H9 (cell line): ENCODE results near the gene C3orf49. TPM values are rescaled to one million over a fixed set of nuclear protein-coding genes. Genes with fewer than 3 reads are reported as not detected.

Experiments used
- DNase-seq: peaks from one replicate; pipeline ENCODE4 v3.0.0-alpha.2; 2017
- H2AFZ ChIP-seq: one replicate; pipeline ENCODE4 v1.6.1; 2013; ENCODE audit warnings: mild to moderate bottlenecking, low read length, control low read depth, moderate library complexity
- H2AK5ac ChIP-seq: 2 replicates; pipeline ENCODE4 v1.6.1; 2013; ENCODE audit warnings: low read length, control low read depth, mixed read lengths; ENCODE audit not compliant: insufficient read length
- H2BK120ac ChIP-seq: one replicate; pipeline ENCODE4 v1.6.1; 2013; ENCODE audit warnings: low read depth, mild to moderate bottlenecking, low read length, control low read depth, inconsistent platforms; ENCODE audit not compliant: poor library complexity, severe bottlenecking
- H2BK12ac ChIP-seq: 2 replicates; pipeline ENCODE4 v1.6.1; 2013; ENCODE audit warnings: low read length, control low read depth, mixed read lengths, low read depth; ENCODE audit not compliant: insufficient read length
- H2BK15ac ChIP-seq: 2 replicates; pipeline ENCODE4 v1.6.1; 2013; ENCODE audit warnings: low read depth, low read length, control low read depth
- H2BK20ac ChIP-seq: one replicate; pipeline ENCODE4 v1.6.1; 2013; ENCODE audit warnings: low read depth, mild to moderate bottlenecking, low read length, control low read depth, inconsistent platforms; ENCODE audit not compliant: poor library complexity, severe bottlenecking
- H2BK5ac ChIP-seq: 2 replicates; pipeline ENCODE4 v1.6.1; 2013; ENCODE audit warnings: low read length, control low read depth, mixed read lengths; ENCODE audit not compliant: insufficient read length
- H3K14ac ChIP-seq: 2 replicates; pipeline ENCODE4 v1.6.1; 2013; ENCODE audit warnings: low read length, control low read depth; ENCODE audit not compliant: insufficient read depth
- H3K18ac ChIP-seq: 2 replicates; pipeline ENCODE4 v1.6.1; 2013; ENCODE audit warnings: low read depth, mild to moderate bottlenecking, mixed read lengths, low read length, control low read depth; ENCODE audit not compliant: insufficient read length
- H3K23ac ChIP-seq: 2 replicates; pipeline ENCODE4 v1.6.1; 2013; ENCODE audit warnings: low read length, control low read depth, mixed read lengths, low read depth; ENCODE audit not compliant: insufficient read length
- H3K23me2 ChIP-seq: 2 replicates; pipeline ENCODE4 v1.6.1; 2013; ENCODE audit warnings: low read depth, mild to moderate bottlenecking, mixed read lengths, low read length, control low read depth; ENCODE audit not compliant: insufficient read length, poor library complexity, severe bottlenecking
- H3K27ac ChIP-seq: 2 replicates; pipeline ENCODE4 v1.5.1; 2013; ENCODE audit warnings: low read length, control low read depth, mixed read lengths, low read depth; ENCODE audit not compliant: insufficient read length
- H3K27me3 ChIP-seq: 2 replicates; pipeline ENCODE4 v1.6.1; 2013; ENCODE audit warnings: low read length, control low read depth, inconsistent platforms; ENCODE audit not compliant: insufficient read depth
- H3K4ac ChIP-seq: 2 replicates; pipeline ENCODE4 v1.6.1; 2013; ENCODE audit warnings: low read depth, mild to moderate bottlenecking, control low read depth, inconsistent platforms, low read length, moderate library complexity
- H3K4me1 ChIP-seq: 2 replicates; pipeline ENCODE4 v1.6.1; 2013; ENCODE audit warnings: low read length, control low read depth, inconsistent platforms; ENCODE audit not compliant: insufficient read depth
- H3K4me2 ChIP-seq: 2 replicates; pipeline ENCODE4 v1.6.1; 2013; ENCODE audit warnings: low read length, control low read depth, mixed read lengths; ENCODE audit not compliant: insufficient read length, insufficient read depth
- H3K56ac ChIP-seq: 2 replicates; pipeline ENCODE4 v1.6.1; 2013; ENCODE audit warnings: low read depth, mild to moderate bottlenecking, mixed read lengths, low read length, control low read depth; ENCODE audit not compliant: insufficient read length
- H3K79me1 ChIP-seq: 2 replicates; pipeline ENCODE4 v1.6.1; 2013; ENCODE audit warnings: low read depth, mild to moderate bottlenecking, moderate library complexity, low read length, control low read depth, inconsistent platforms; ENCODE audit not compliant: insufficient read depth, poor library complexity, severe bottlenecking
- H3K79me2 ChIP-seq: 2 replicates; pipeline ENCODE4 v1.6.1; 2013; ENCODE audit warnings: low read length, control low read depth, inconsistent platforms; ENCODE audit not compliant: insufficient read depth
- H3K9ac ChIP-seq: 2 replicates; pipeline ENCODE4 v1.6.1; 2013; ENCODE audit warnings: low read length, control low read depth, mixed read lengths; ENCODE audit not compliant: insufficient read length; ENCODE audit errors: extremely low read depth
- H3K9me3 ChIP-seq: one replicate; pipeline ENCODE4 v1.6.1; 2013; ENCODE audit warnings: low read depth, low read length, inconsistent platforms; ENCODE audit not compliant: control insufficient read depth
- H3T11ph ChIP-seq: one replicate; pipeline ENCODE4 v1.6.1; 2013; ENCODE audit warnings: mild to moderate bottlenecking, low read length, control low read depth, inconsistent platforms
- H4K20me1 ChIP-seq: one replicate; pipeline ENCODE4 v1.6.1; 2013; ENCODE audit not compliant: control insufficient read depth, insufficient read length, insufficient read depth
- H4K5ac ChIP-seq: 2 replicates; pipeline ENCODE4 v1.6.1; 2013; ENCODE audit warnings: low read depth, mild to moderate bottlenecking, mixed read lengths, low read length, control low read depth; ENCODE audit not compliant: insufficient read length
- H4K8ac ChIP-seq: replicated peaks from 2 replicates; pipeline ENCODE4 v1.6.1; 2013; ENCODE audit warnings: low read length, control low read depth, mixed read lengths, low read depth; ENCODE audit not compliant: insufficient read length
- H4K91ac ChIP-seq: 2 replicates; pipeline ENCODE4 v1.6.1; 2013; ENCODE audit warnings: low read depth, mild to moderate bottlenecking, moderate library complexity, mixed read lengths, low read length, control low read depth; ENCODE audit not compliant: insufficient read length
- H3K27ac Mint-ChIP-seq, 3 experiments: 2 replicates in 2 of 3; 3 replicates in 1 of 3; pipeline ENCODE4 v1.8.0; 2020 to 2021; ENCODE audit warnings: mixed read lengths in 3 of 3, mild to moderate bottlenecking in 1 of 3, moderate library complexity in 1 of 3
- H3K27me3 Mint-ChIP-seq: 2 replicates; pipeline ENCODE4 v1.8.0; 2021; ENCODE audit warnings: low read depth, mild to moderate bottlenecking, moderate library complexity, mixed read lengths
- H3K36me3 Mint-ChIP-seq, 3 experiments: 2 replicates in 2 of 3; 3 replicates in 1 of 3; pipeline ENCODE4 v1.8.0; 2020 to 2021; ENCODE audit warnings: low read depth in 3 of 3, mixed read lengths in 3 of 3; ENCODE audit not compliant: insufficient read depth in 1 of 3
- H3K4me1 Mint-ChIP-seq, 2 experiments: 2 replicates each; pipeline ENCODE4 v1.8.0; 2020; ENCODE audit warnings: mixed read lengths in 2 of 2
- H3K4me3 Mint-ChIP-seq, 2 experiments: 2 replicates in 1 of 2; 3 replicates in 1 of 2; pipeline ENCODE4 v1.8.0; 2020 to 2021; ENCODE audit warnings: mild to moderate bottlenecking in 2 of 2, mixed read lengths in 2 of 2, moderate library complexity in 1 of 2
- H3K9me3 Mint-ChIP-seq, 2 experiments: 2 replicates in 1 of 2; 3 replicates in 1 of 2; pipeline ENCODE4 v1.8.0; 2020; ENCODE audit warnings: mild to moderate bottlenecking in 2 of 2, mixed read lengths in 2 of 2, moderate library complexity in 1 of 2
- WGBS: extraction: QIAGEN DNeasy Blood & Tissue Kit; methylation state at CpG from one replicate; pipeline ENCODE4 v1.1.7; 2013; ENCODE audit warnings: missing lambda C conversion rate, low lambda C conversion rate, mixed read lengths; ENCODE audit not compliant: insufficient read length; ENCODE audit errors: extremely low coverage; 5-methylcytosine and 5-hydroxymethylcytosine counted together
- total RNA-seq: library from RNA; stranded (reverse); gene quantifications from 2 replicates; pipeline ENCODE4 v1.2.1, GENCODE V29; 2021
- TF ChIP-seq, protein P1 (sequence below): fragments of 200-600 bp; sonication (generic); conservative IDR thresholded peaks from 3 replicates; pipeline ENCODE4 v1.8.0; 2021; ENCODE audit warnings: antibody characterized with exemption, mild to moderate bottlenecking

C3orf49 gene
- total RNA-seq, 1 experiment from 2014 or later: not detected

DNA sequence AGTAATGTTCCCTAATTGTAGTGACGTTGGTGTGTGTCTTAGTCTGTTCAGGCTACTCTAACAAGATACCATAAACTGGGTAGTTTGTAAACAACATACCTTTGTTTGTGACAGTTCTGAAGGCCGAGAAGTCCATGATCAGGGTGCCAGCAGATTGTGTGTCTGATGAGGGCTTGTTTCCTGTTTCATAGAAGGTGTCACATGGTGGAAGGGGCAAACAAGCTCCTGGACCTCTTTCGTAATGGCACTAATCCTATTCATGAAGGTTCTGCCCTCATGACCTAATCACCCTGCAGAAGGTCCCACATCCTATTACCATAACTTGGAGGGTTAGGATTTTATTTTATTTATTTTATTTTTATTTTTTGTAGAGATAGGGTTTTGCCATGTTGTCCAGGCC is 55.7 kb downstream of the C3orf49 start:
- no peak overlapping the region for H2BK120ac ChIP-seq
- Mint-ChIP-seq H3K9me3 (no peaks in the 10 kb centered on the region), H3K36me3 (no peaks in the 10 kb centered on the region), H3K27me3 (no peaks in the 10 kb centered on the region), H3K4me3 (no peak overlapping the region), H3K4me1 (peaks cover 32 to 39% of the 10 kb centered on the region in 2 experiments), H3K27ac (no peak overlapping the region)
- no peaks in the 10 kb centered on the region for H3K9me3 ChIP-seq
- H4K5ac ChIP-seq: no peak overlapping the region
- no peak for DNase-seq
- H3K18ac ChIP-seq: no peak overlapping the region
- H4K91ac ChIP-seq: no peak overlapping the region
- no peak overlapping the region for H4K8ac ChIP-seq
- no peak overlapping the region for H2BK5ac ChIP-seq
- H3K4ac ChIP-seq: no peak overlapping the region
- H2AK5ac ChIP-seq: no peak overlapping the region
- no peak overlapping the region for H2BK15ac ChIP-seq
- no peaks in the 10 kb centered on the region for H4K20me1 ChIP-seq
- no peak overlapping the region for H3K23ac ChIP-seq
- no peak overlapping the region for H3K9ac ChIP-seq
- H3T11ph ChIP-seq: no peak overlapping the region
- H3K4me1 ChIP-seq: peaks cover 16% of the 10 kb centered on the region
- no peak overlapping the region for H2BK20ac ChIP-seq
- no peaks in the 10 kb centered on the region for H3K27me3 ChIP-seq
- peaks cover 2% of the 10 kb centered on the region; the same call in 1 of the 2 replicates for H3K79me2 ChIP-seq
- H3K4me2 ChIP-seq: no peak overlapping the region
- no CpG with 5 or more reads among the region's 3 CpGs for WGBS
- no peak overlapping the region for H2BK12ac ChIP-seq
- no peak overlapping the region for H3K27ac ChIP-seq
- H3K56ac ChIP-seq: no peak overlapping the region
- TF ChIP-seq, protein P1, sequence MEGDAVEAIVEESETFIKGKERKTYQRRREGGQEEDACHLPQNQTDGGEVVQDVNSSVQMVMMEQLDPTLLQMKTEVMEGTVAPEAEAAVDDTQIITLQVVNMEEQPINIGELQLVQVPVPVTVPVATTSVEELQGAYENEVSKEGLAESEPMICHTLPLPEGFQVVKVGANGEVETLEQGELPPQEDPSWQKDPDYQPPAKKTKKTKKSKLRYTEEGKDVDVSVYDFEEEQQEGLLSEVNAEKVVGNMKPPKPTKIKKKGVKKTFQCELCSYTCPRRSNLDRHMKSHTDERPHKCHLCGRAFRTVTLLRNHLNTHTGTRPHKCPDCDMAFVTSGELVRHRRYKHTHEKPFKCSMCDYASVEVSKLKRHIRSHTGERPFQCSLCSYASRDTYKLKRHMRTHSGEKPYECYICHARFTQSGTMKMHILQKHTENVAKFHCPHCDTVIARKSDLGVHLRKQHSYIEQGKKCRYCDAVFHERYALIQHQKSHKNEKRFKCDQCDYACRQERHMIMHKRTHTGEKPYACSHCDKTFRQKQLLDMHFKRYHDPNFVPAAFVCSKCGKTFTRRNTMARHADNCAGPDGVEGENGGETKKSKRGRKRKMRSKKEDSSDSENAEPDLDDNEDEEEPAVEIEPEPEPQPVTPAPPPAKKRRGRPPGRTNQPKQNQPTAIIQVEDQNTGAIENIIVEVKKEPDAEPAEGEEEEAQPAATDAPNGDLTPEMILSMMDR: no peak
- H3K23me2 ChIP-seq: no peaks in the 10 kb centered on the region
- H3K14ac ChIP-seq: no peak overlapping the region
- H3K79me1 ChIP-seq: peaks cover 4% of the 10 kb centered on the region
- H2AFZ ChIP-seq: no peak overlapping the region
